PC-3 (cell line): Measurements from ENCODE around the gene PUM2. TPM values are rescaled to one million over a fixed set of nuclear protein-coding genes. Genes with fewer than 3 reads are reported as not detected.

Source experiments
- ATAC-seq: fragments of 200-7000 bp; cut with Tn5 transposase; 2 replicates; pipeline ENCODE4 v1.9.1; 2020; ENCODE audit warnings: mild to moderate bottlenecking, moderate library complexity
- BruUV-seq: library from RNA; stranded (reverse); fragments of 400-500 nt; replicated peaks from 2 replicates; lab custom pipeline; 2021; lab: Mats Ljungman, UMichigan
- CTCF ChIA-PET: fragments of 300-600 bp; sonication (Branson Sonifier 250); formaldehyde crosslinking; loops from one replicate; lab custom pipeline; 2022; ENCODE audit warnings: antibody characterized with exemption; lab: Charles Lee
- POLR2A ChIA-PET: fragments of 300-600 bp; sonication (Branson Sonifier 250); formaldehyde crosslinking; loops from one replicate; lab custom pipeline; 2022; ENCODE audit warnings: antibody characterized with exemption; ENCODE audit not compliant: unreplicated experiment; lab: Charles Lee
- DNase-seq: peaks from one replicate; pipeline ENCODE4 v3.0.0-alpha.2; 2015
- H2AFZ ChIP-seq: fragments of 300-600 bp; sonication (generic); 2 replicates; pipeline ENCODE4 v1.6.0; 2016; ENCODE audit warnings: antibody characterized with exemption, low read length
- H3F3A ChIP-seq: fragments of 300-600 bp; sonication (generic); one replicate; pipeline ENCODE4 v1.6.0; 2017; ENCODE audit warnings: antibody characterized with exemption, low read length, control low read depth, mild to moderate bottlenecking; ENCODE audit not compliant: unreplicated experiment
- H3K27ac ChIP-seq: fragments of 300-600 bp; sonication (generic); 2 replicates; pipeline ENCODE4 v1.5.1; 2016; ENCODE audit warnings: mild to moderate bottlenecking, low read length
- H3K27me3 ChIP-seq: fragments of 300-600 bp; sonication (generic); 2 replicates; pipeline ENCODE4 v1.6.1; 2016; ENCODE audit warnings: low read length, mixed read lengths
- H3K36me3 ChIP-seq: fragments of 300-600 bp; sonication (generic); 2 replicates; pipeline ENCODE4 v1.6.1; 2016; ENCODE audit warnings: low read depth, mixed run types, low read length, mixed read lengths
- H3K4me1 ChIP-seq: fragments of 300-600 bp; sonication (generic); 2 replicates; pipeline ENCODE4 v1.5.1; 2016; ENCODE audit warnings: low read length; ENCODE audit not compliant: insufficient read depth
- H3K4me2 ChIP-seq: fragments of 300-600 bp; sonication (generic); 2 replicates; pipeline ENCODE4 v1.6.0; 2016; ENCODE audit warnings: low read length
- H3K4me3 ChIP-seq: fragments of 300-600 bp; sonication (generic); 2 replicates; pipeline ENCODE4 v1.5.1; 2016; ENCODE audit warnings: mild to moderate bottlenecking, low read length, mixed read lengths
- H3K79me2 ChIP-seq: fragments of 300-600 bp; sonication (generic); 2 replicates; pipeline ENCODE4 v1.6.1; 2017; ENCODE audit warnings: low read length, mixed read lengths
- H3K9ac ChIP-seq: fragments of 300-600 bp; sonication (generic); 2 replicates; pipeline ENCODE4 v1.6.0; 2016; ENCODE audit warnings: mild to moderate bottlenecking, low read length
- H3K9me2 ChIP-seq: fragments of 300-600 bp; sonication (generic); replicated peaks from 2 replicates; pipeline ENCODE4 v1.6.1; 2016; ENCODE audit warnings: mixed run types, low read length, mixed read lengths
- H3K9me3 ChIP-seq: fragments of 300-600 bp; sonication (generic); 2 replicates; pipeline ENCODE4 v1.6.1; 2016; ENCODE audit warnings: low read length, mixed read lengths
- H4K20me1 ChIP-seq: fragments of 300-600 bp; sonication (generic); 2 replicates; pipeline ENCODE4 v1.6.1; 2016; ENCODE audit warnings: low read length, mixed read lengths
- CTCF ChIP-seq: fragments of 300-600 bp; sonication (generic); conservative IDR thresholded peaks from 2 replicates; pipeline ENCODE4 v1.5.1; 2017; ENCODE audit warnings: antibody characterized with exemption, low read depth, mild to moderate bottlenecking, low read length
- EZH2 ChIP-seq: fragments of 300-600 bp; sonication (generic); IDR thresholded peaks from one replicate; pipeline ENCODE4 v1.6.1; 2017; ENCODE audit warnings: antibody characterized with exemption, mild to moderate bottlenecking, low read length; ENCODE audit not compliant: unreplicated experiment
- EZH2phosphoT487 ChIP-seq: fragments of 300-600 bp; sonication (generic); IDR thresholded peaks from 2 replicates; pipeline ENCODE4 v1.6.1; 2018; ENCODE audit warnings: mild to moderate bottlenecking, antibody characterized with exemption, low read length, borderline replicate concordance
- intact Hi-C: fragments of 100-400 bp; cut with micrococcal nuclease; formaldehyde crosslinking; loops from 2 replicates; pipeline ENCODE4 v1.9.0; 2023
- total RNA-seq: library from RNA; depleted of rRNA; stranded (reverse); fragments of >200 nt; gene quantifications from 2 replicates; pipeline ENCODE4 v1.2.3, GENCODE V29; 2014

Gene PUM2
- total RNA-seq, 1 experiment from 2014 or later: 14.9 TPM

DNA sequence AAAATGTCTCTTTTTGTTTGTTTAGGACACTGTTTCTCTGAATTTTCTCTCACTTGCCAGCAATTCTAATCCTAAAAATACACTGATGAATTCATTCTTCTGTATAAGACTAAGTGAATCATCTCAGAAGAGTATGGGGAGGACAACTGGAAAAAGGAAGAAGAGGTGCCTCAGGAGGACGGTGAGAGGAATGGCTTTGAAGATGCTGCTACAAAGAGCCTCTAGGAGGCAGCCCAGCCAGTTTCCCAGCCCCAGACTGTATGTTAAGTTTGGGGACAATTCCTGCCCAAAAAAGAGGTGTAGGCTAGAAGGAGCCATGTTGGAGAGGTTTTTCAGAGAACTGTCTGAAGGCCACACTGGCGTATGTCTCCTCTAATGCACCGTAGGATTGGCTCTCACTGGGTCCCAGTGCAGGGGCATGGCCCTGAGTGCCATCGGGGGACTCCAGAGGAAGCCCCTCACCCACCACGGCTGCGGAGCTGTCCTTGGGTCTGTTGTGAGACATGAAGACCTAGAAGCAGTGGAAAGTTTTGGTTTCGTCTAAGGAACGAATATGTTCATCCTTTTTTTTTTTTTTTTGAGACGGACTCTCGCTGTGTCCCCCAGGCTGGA lies 122.6 kb downstream of the PUM2 start:
- POLR2A ChIA-PET: no interaction called here
- CTCF ChIA-PET: no interaction called here

DNA sequence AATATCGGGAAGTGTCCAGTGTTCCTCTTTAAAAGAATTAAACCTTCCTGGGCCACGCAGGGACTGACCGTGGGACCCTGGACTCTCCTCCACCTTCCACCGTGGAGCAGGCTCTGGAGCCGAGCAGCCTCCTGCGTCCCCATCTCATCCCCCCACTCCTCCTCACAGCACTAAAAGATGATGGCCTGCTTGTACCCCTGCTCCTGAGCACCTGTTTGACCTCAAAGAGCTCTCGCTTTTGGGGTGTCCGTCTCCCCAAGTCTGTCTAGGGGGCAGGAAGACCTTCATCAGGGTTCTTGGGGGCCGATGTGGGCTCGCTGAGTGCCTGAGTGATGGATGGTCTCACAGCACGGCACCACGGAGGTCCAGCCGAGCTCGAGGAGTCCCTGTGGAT lies 124.5 kb downstream of the PUM2 start:
- Histone ChIP-seq H3K9me3 (no peaks in the 10 kb centered on the region), H4K20me1 (peaks cover 19% of the 10 kb centered on the region), H2AFZ (no peak overlapping the region), H3K27me3 (no peaks in the 10 kb centered on the region), H3K36me3 (0 out of 2 replicates have a peak, but pooled peaks cover 3% of the 10 kb centered on the region), H3K79me2 (peaks cover 38% of the 10 kb centered on the region), H3K9me2 (no peaks in the 10 kb centered on the region), H3F3A (peaks cover 6% of the 10 kb centered on the region), H3K4me3 (no peak overlapping the region; the same call in 1 of the 2 replicates), H3K9ac (peak overlapping the region; percentile 89; the same call in 1 of the 2 replicates), H3K4me1 (peaks cover 36% of the 10 kb centered on the region), H3K4me2 (peak overlapping the region; percentile 87), H3K27ac (peak overlapping the region; percentile 73)
- intact Hi-C loops: no loop called here
- no peak for TF ChIP-seq EZH2
- TF ChIP-seq EZH2phosphoT487: no peak
- no peak for TF ChIP-seq CTCF
- no peak for ATAC-seq
- BruUV-seq: no TSS peak
- ChIA-PET POLR2A (no interaction called here), CTCF (interaction anchor here (1.6 to 2.4 kb wide), 3 partner anchors 10 to 270 kb away, joined by 7 to 14 read pairs (median 11); no protein-coding TSS in a partner anchor)
- DNase-seq: no peak

More for the DNA sequence above, 122.6 kb downstream of the PUM2 start:
- no peak overlapping the region for H3K27ac ChIP-seq
- no peak overlapping the region for H3K9ac ChIP-seq
- peaks cover 31% of the 10 kb centered on the region for H3K4me1 ChIP-seq
- peaks cover 10% of the 10 kb centered on the region for H3F3A ChIP-seq
- no peaks in the 10 kb centered on the region for H3K9me2 ChIP-seq
- no peaks in the 10 kb centered on the region for H3K9me3 ChIP-seq
- intact Hi-C loops: no loop called here
- no peak overlapping the region for H3K4me2 ChIP-seq
- DNase-seq (no peak), ATAC-seq (no peak)
- no peaks in the 10 kb centered on the region for H4K20me1 ChIP-seq
- no peak overlapping the region for H2AFZ ChIP-seq
- BruUV-seq: no TSS peak
- H3K79me2 ChIP-seq: peaks cover 19% of the 10 kb centered on the region
- H3K36me3 ChIP-seq: no peaks in the 10 kb centered on the region
- TF ChIP-seq CTCF (no peak), EZH2 (no peak), EZH2phosphoT487 (no peak)
- no peak overlapping the region for H3K4me3 ChIP-seq
- no peaks in the 10 kb centered on the region for H3K27me3 ChIP-seq
